Heart left ventricle (tissue), 13 donors: ENCODE results near the gene RBP5.

Experiments
- CTCF ChIP-seq, 12 donors: fragments of 200-600 bp; sonication (generic) in 4 of 12; IDR thresholded peaks; one replicate each; pipeline versions ENCODE4 v1.5.0 to v1.8.0; 2018 to 2022; ENCODE audit warnings: antibody characterized with exemption in 12 of 12, mild to moderate bottlenecking in 5 of 12
- POLR2A ChIP-seq, 2 donors: fragments of 450-650 bp; IDR thresholded peaks; one replicate each; pipeline ENCODE4 v1.6.1; 2017; ENCODE audit warnings: antibody characterized with exemption in 2 of 2, mild to moderate bottlenecking in 2 of 2, moderate library complexity in 2 of 2
- donor health status: ischemic (EF 13 %, LVEDD 7.1; RV severe dilation, severe dysfunction).
- donor health status: DM: no; HTN: yes; CAD: no.
- donor health status: DM: no; HTN: no; CAD: no.
- donor health status: ischemic (EF 25% LVEDD 6.9; RV normal size, moderate dysfunction).
- donor health status: ischemic (EF 25% LVEDD 5.7; RV mildly dilated, moderate dysfunction).
- donor health status: ischemic (EF 35%, LVEDD 5.7; RV mildly dilated, moderate dysfunction).
- donor health status: nonischemic (EF 11% LVEDD 7.7; RV severe dilation, severe dysfunction).
- donor health status: DM: yes; HTN: yes; CAD: no.
- donor health status: PGD.
- donor health status: ischemic (EF 29% LVEDD 5.4; RV normal size, mild dysfunction).
- donor health status: nonischemic (EF 23%, LVEDD 6.1; RV moderate dilation, normal function).

DNA sequence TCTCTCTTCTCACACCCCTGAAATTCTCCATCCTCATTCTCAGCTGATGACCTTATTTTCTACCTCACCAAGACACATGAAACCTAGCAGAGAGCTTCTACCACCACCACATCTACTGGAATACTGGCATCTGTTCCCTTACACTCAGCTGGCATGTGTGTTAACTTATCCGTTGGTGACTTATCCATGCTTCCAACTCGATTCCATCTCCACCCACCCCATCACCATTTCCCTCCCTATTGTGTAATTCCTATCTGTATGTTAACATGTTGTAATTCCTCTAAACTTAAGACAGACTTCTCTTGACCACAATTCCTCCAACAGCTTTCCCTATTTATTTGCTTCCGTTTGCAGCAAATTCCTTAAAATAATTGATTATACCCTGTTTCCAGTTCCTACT lies 52.8 kb downstream of the RBP5 start:
- TF ChIP-seq CTCF (IDR thresholded peaks at IDR 0.05) (no peak), POLR2A (IDR thresholded peaks at IDR 0.05) (no peak)
